GM23338 (cell line): Measurements from ENCODE around the gene GNB1L. TPM values are rescaled to one million over a fixed set of nuclear protein-coding genes. Genes with fewer than 3 reads are reported as not detected.

ENCODE experiments used
- ATAC-seq: fragments of 200-7000 bp; cut with Tn5 transposase; 3 replicates; pipeline ENCODE4 v1.9.1; 2020
- DNase-seq: peaks from one replicate; pipeline ENCODE4 v3.0.0-alpha.2; 2015; ENCODE audit warnings: low spot score
- H2AFZ ChIP-seq: fragments of 200-600 bp; sonication (generic); 2 replicates; pipeline ENCODE4 v1.8.0; 2016; ENCODE audit warnings: antibody characterized with exemption, mild to moderate bottlenecking, moderate library complexity
- H3F3A ChIP-seq: fragments of 200-600 bp; sonication (generic); replicated peaks from 2 replicates; pipeline ENCODE4 v1.8.0; 2017; ENCODE audit warnings: antibody characterized with exemption, mixed run types, low read depth
- H3K27ac ChIP-seq: fragments of 200-600 bp; sonication (generic); 2 replicates; pipeline ENCODE4 v1.6.1; 2016; ENCODE audit warnings: low read depth
- H3K27me3 ChIP-seq: fragments of 200-600 bp; sonication (generic); 2 replicates; pipeline ENCODE4 v1.8.0; 2016; ENCODE audit warnings: mild to moderate bottlenecking, mixed run types, moderate library complexity; ENCODE audit not compliant: insufficient read depth
- H3K36me3 ChIP-seq: fragments of 200-600 bp; sonication (generic); 2 replicates; pipeline ENCODE4 v1.8.0; 2016; ENCODE audit warnings: mild to moderate bottlenecking; ENCODE audit not compliant: insufficient read depth
- H3K4me1 ChIP-seq: fragments of 200-600 bp; sonication (generic); 2 replicates; pipeline ENCODE4 v1.8.0; 2016; ENCODE audit warnings: mild to moderate bottlenecking, moderate library complexity; ENCODE audit not compliant: insufficient read depth
- H3K4me2 ChIP-seq: fragments of 200-600 bp; sonication (generic); 2 replicates; pipeline ENCODE4 v1.7.1; 2017; ENCODE audit warnings: mixed run types
- H3K4me3 ChIP-seq: fragments of 200-600 bp; sonication (generic); 2 replicates; pipeline ENCODE4 v1.6.1; 2016; ENCODE audit warnings: mixed run types
- H3K79me2 ChIP-seq: fragments of 200-600 bp; sonication (generic); replicated peaks from 2 replicates; pipeline ENCODE4 v1.8.0; 2017; ENCODE audit warnings: mild to moderate bottlenecking; ENCODE audit not compliant: insufficient read depth
- H3K9me2 ChIP-seq: fragments of 200-600 bp; sonication (generic); 2 replicates; pipeline ENCODE4 v1.8.0; 2017; ENCODE audit not compliant: insufficient read depth
- H4K20me1 ChIP-seq: fragments of 200-600 bp; sonication (generic); replicated peaks from 2 replicates; pipeline ENCODE4 v1.8.0; 2017; ENCODE audit warnings: mild to moderate bottlenecking; ENCODE audit not compliant: insufficient read depth
- H3K27ac Mint-ChIP-seq: 2 replicates; pipeline ENCODE4 v1.8.0; 2020; ENCODE audit warnings: inconsistent platforms, mild to moderate bottlenecking, moderate library complexity, mixed read lengths
- H3K27me3 Mint-ChIP-seq: 3 replicates; pipeline ENCODE4 v1.8.0; 2022; ENCODE audit warnings: low read depth, mild to moderate bottlenecking, moderate library complexity, mixed read lengths, inconsistent platforms; ENCODE audit not compliant: insufficient read depth, poor library complexity
- H3K36me3 Mint-ChIP-seq: 3 replicates; pipeline ENCODE4 v1.8.0; 2021; ENCODE audit warnings: low read depth, mild to moderate bottlenecking, inconsistent platforms, moderate library complexity, mixed read lengths
- H3K4me1 Mint-ChIP-seq: 3 replicates; pipeline ENCODE4 v1.8.0; 2020; ENCODE audit warnings: mild to moderate bottlenecking, inconsistent platforms, mixed read lengths
- H3K4me3 Mint-ChIP-seq: 3 replicates; pipeline ENCODE4 v1.8.0; 2021; ENCODE audit warnings: moderate library complexity, mild to moderate bottlenecking, inconsistent platforms, mixed read lengths
- H3K9me3 Mint-ChIP-seq: 3 replicates; pipeline ENCODE4 v1.8.0; 2020; ENCODE audit warnings: moderate library complexity, mild to moderate bottlenecking, inconsistent platforms, mixed read lengths
- CREB1 ChIP-seq: fragments of 250-450 bp; sonication (Bioruptor Pico); IDR thresholded peaks from 2 replicates; pipeline ENCODE4 v1.5.0; 2020; ENCODE audit warnings: low read depth, mild to moderate bottlenecking, moderate library complexity
- CTCF ChIP-seq, 2 experiments: fragments of 200-600 bp in 1 of 2; sonication (generic) in 1 of 2; conservative IDR thresholded peaks; 2 replicates each; pipeline versions ENCODE4 v1.5.1 to v1.6.1; 2016 to 2017; ENCODE audit warnings: antibody characterized with exemption in 2 of 2, low read depth in 2 of 2, mild to moderate bottlenecking in 2 of 2, moderate library complexity in 1 of 2
- ETS1 ChIP-seq: IDR thresholded peaks from 2 replicates; pipeline ENCODE4 v1.6.1; 2016; ENCODE audit warnings: antibody characterized with exemption
- EZH2 ChIP-seq: fragments of 200-600 bp; sonication (generic); IDR thresholded peaks from one replicate; pipeline ENCODE4 v1.8.0; 2017; ENCODE audit warnings: antibody characterized with exemption, mild to moderate bottlenecking, low read depth; ENCODE audit not compliant: unreplicated experiment
- EZH2phosphoT487 ChIP-seq: fragments of 200-600 bp; sonication (generic); IDR thresholded peaks from one replicate; pipeline ENCODE4 v1.8.1; 2018; ENCODE audit warnings: antibody characterized with exemption; ENCODE audit not compliant: unreplicated experiment
- JUNB ChIP-seq: IDR thresholded peaks from one replicate; pipeline ENCODE4 v1.6.1; 2016; ENCODE audit warnings: antibody characterized with exemption; ENCODE audit not compliant: unreplicated experiment
- NANOG ChIP-seq: IDR thresholded peaks from 2 replicates; pipeline ENCODE4 v1.6.1; 2016; ENCODE audit warnings: antibody characterized with exemption, borderline replicate concordance
- POLR2AphosphoS5 ChIP-seq: IDR thresholded peaks from 2 replicates; pipeline ENCODE4 v1.6.1; 2016; ENCODE audit warnings: antibody characterized with exemption, low read depth
- REST ChIP-seq: IDR thresholded peaks from one replicate; pipeline ENCODE4 v1.6.1; 2018; ENCODE audit warnings: antibody characterized with exemption; ENCODE audit not compliant: unreplicated experiment
- STAT1 ChIP-seq: IDR thresholded peaks from one replicate; pipeline ENCODE4 v1.6.1; 2016; ENCODE audit warnings: antibody characterized with exemption; ENCODE audit not compliant: unreplicated experiment
- ZNF114 ChIP-seq: fragments of 250-450 bp; sonication (Bioruptor Pico); IDR thresholded peaks from 2 replicates; pipeline ENCODE4 v1.5.0; 2020; ENCODE audit warnings: mild to moderate bottlenecking, moderate library complexity
- ZNF331 ChIP-seq: fragments of 250-450 bp; sonication (Bioruptor Pico); IDR thresholded peaks from 2 replicates; pipeline ENCODE4 v1.5.0; 2020; ENCODE audit warnings: low read depth, mild to moderate bottlenecking, moderate library complexity
- ZNF462 ChIP-seq: fragments of 250-450 bp; sonication (Bioruptor Pico); IDR thresholded peaks from 2 replicates; pipeline ENCODE4 v1.5.0; 2020; ENCODE audit warnings: mild to moderate bottlenecking, moderate library complexity
- polyA plus RNA-seq: library from polyadenylated mRNA; unstranded; fragments of >200 nt; fragmentation: Nextera tagmentation; extraction: Ambion mirVana; gene quantifications from 2 replicates; pipeline ENCODE4 v1.2.1, GENCODE V29; 2016
- total RNA-seq: library from RNA; depleted of rRNA; stranded (reverse); fragments of >200 nt; shearing (Covaris generic); gene quantifications from 2 replicates; pipeline ENCODE4 v1.2.3, GENCODE V29; 2014

The GNB1L gene
- total and polyA plus RNA-seq, 2 experiments from 2014 or later = 15.2 to 27.8 TPM

- H3K79me2 ChIP-seq = no peaks in the 10 kb centered on the region
- H3K9me3 Mint-ChIP-seq = no peaks in the 10 kb centered on the region; the same call in 1 of the 3 replicates
- no peak overlapping the region for H3K4me3 ChIP-seq
- no peaks in the 10 kb centered on the region for H3K9me2 ChIP-seq
- H3K4me3 Mint-ChIP-seq = no peak overlapping the region
- no peak overlapping the region for H2AFZ ChIP-seq
- H3K27ac Mint-ChIP-seq = no peak overlapping the region
- peaks cover 8% of the 10 kb centered on the region for H3K27me3 Mint-ChIP-seq
- no peaks in the 10 kb centered on the region for H3K36me3 Mint-ChIP-seq
- no peak for DNase-seq
- TF ChIP-seq NANOG = no peak
- TF ChIP-seq EZH2 = no peak
- TF ChIP-seq ZNF331 (CRISPR knock-in tag) = no peak
- TF ChIP-seq EZH2phosphoT487 = no peak
- TF ChIP-seq ETS1 = no peak
- no peak for TF ChIP-seq ZNF462 (CRISPR knock-in tag)
- no peak for TF ChIP-seq CTCF (conservative IDR thresholded peaks at IDR 0.05; ENCODE audit: low read depth in 2 of 2)
- TF ChIP-seq CREB1 (CRISPR knock-in tag) = no peak
- no peak for TF ChIP-seq REST
- TF ChIP-seq POLR2AphosphoS5 = no peak
- no peak for TF ChIP-seq STAT1
- TF ChIP-seq JUNB = no peak
- no peak for TF ChIP-seq ZNF114
- H3F3A ChIP-seq = no peaks in the 10 kb centered on the region
- H3K4me1 Mint-ChIP-seq = peaks cover 5% of the 10 kb centered on the region; the same call in 2 of the 3 replicates
- H4K20me1 ChIP-seq = no peaks in the 10 kb centered on the region
- no peak overlapping the region for H3K4me2 ChIP-seq
- H3K27me3 ChIP-seq = no peaks in the 10 kb centered on the region
- no peak for ATAC-seq
- H3K4me1 ChIP-seq = no peaks in the 10 kb centered on the region
- H3K36me3 ChIP-seq = no peaks in the 10 kb centered on the region
- H3K27ac ChIP-seq = no peak overlapping the region
Observed at GRCh38 chr22:19822301-19823117, 32.2 kb downstream of the GNB1L start.
